Neutrophil (primary cell): Measurements from ENCODE around the gene EFNB2.

ENCODE experiments used
- H3K27ac ChIP-seq: fragments of 200-600 bp; sonication (generic); 2 replicates; pipeline ENCODE4 v1.5.1; 2016; ENCODE audit warnings: mild to moderate bottlenecking, moderate library complexity
- H3K27me3 ChIP-seq: fragments of 200-600 bp; sonication (generic); 2 replicates; pipeline ENCODE4 v1.6.0; 2016; ENCODE audit warnings: mild to moderate bottlenecking
- H3K36me3 ChIP-seq: fragments of 200-600 bp; sonication (generic); 2 replicates; pipeline ENCODE4 v1.5.1; 2017
- H3K4me1 ChIP-seq, 2 experiments: fragments of 200-600 bp in 1 of 2; sonication (generic) in 1 of 2; 1 replicate in 1 of 2; 2 replicates in 1 of 2; pipeline versions ENCODE4 v1.5.1 to v1.6.1; 2013 to 2016; ENCODE audit warnings: low read depth in 1 of 2, low read length in 1 of 2, mild to moderate bottlenecking in 1 of 2, moderate library complexity in 1 of 2; ENCODE audit not compliant: control insufficient read depth in 1 of 2, insufficient read depth in 1 of 2
- H3K4me3 ChIP-seq, 2 experiments: fragments of 200-600 bp in 1 of 2; sonication (generic) in 1 of 2; 1 replicate in 1 of 2; 2 replicates in 1 of 2; pipeline ENCODE4 v1.5.1; 2013 to 2016; ENCODE audit warnings: low read depth in 1 of 2, low read length in 1 of 2, mild to moderate bottlenecking in 1 of 2, moderate library complexity in 1 of 2
- H3K9me3 ChIP-seq: fragments of 200-600 bp; sonication (generic); 2 replicates; pipeline ENCODE4 v1.5.1; 2016
- TF ChIP-seq, protein P1 (sequence below): fragments of 200-600 bp; sonication (generic); IDR thresholded peaks from 2 replicates; pipeline ENCODE4 v1.5.1; 2016; ENCODE audit warnings: antibody characterized with exemption

The EFNB2 gene, protein sequence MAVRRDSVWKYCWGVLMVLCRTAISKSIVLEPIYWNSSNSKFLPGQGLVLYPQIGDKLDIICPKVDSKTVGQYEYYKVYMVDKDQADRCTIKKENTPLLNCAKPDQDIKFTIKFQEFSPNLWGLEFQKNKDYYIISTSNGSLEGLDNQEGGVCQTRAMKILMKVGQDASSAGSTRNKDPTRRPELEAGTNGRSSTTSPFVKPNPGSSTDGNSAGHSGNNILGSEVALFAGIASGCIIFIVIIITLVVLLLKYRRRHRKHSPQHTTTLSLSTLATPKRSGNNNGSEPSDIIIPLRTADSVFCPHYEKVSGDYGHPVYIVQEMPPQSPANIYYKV

DNA sequence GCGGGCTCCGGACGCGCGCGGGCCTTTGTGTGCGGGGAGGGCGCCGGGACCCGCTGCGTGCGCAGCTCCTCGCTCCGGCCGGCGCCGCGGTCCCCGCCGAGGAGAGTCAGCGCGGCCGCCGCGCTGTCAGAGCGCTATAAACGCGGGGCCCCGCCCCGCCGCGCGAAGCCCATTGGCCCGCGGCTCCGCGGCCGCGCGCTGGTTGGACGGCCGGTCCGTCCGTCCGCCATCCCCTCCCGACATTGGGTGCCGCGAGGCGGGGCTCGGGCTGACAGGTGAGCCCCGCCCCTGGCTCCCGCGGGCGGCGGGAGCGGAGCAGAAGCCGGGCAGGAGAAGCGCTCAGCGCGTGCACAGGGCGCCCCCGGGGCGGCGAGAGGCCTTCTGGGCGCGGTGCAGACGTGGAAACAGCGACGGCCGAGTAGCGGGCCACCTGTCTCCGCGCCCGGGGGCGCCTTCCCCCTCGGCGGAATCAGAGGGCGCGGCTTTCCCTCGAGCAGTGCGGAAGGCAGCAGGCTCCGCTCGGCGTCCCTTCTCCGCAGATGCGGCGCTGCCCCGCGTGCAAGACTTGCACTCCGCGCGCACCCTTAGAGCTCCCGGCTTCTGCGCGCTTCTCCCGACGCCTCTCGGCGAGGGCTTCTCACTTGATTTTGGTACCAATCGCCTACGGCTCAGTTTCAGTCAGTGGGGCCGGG is at the start of gene EFNB2:
Gene EFNB2 (minus strand): TSS at position 111 of the 692 bp plus-strand sequence. CDS start 698 bp downstream, outside the sequence.
- peak within 1 kb of the TSS; percentile 85 to 95 for H3K4me3 ChIP-seq
- H3K27ac ChIP-seq, result peak within 1 kb of the TSS; percentile 20

DNA sequence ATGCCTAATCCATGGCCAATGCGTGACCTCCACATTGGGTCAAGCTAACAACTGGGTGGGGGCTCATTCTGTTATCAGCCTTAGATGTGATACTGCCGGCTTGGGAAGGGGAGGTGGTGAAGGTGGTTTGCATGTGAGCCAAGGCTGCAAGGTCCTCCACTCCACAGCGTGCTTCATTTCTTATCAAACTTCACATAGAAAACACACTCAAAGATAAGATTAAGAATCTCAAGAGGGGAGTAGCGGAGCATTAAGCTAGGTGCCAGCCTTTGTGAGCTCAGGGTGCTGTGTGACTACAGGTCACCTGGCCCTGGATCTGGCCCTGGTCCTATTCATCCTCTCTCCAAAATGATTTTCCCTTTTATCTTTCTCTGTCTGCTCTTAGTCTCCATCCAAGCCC is 45.8 kb upstream of the EFNB2 start:
- H3K9me3 ChIP-seq, result peaks cover 12% of the 10 kb centered on the region
- H3K27me3 ChIP-seq, result no peaks in the 10 kb centered on the region
- no peak overlapping the region for H3K27ac ChIP-seq

More for the DNA sequence above, at the start of gene EFNB2:
- TF ChIP-seq, protein P1, sequence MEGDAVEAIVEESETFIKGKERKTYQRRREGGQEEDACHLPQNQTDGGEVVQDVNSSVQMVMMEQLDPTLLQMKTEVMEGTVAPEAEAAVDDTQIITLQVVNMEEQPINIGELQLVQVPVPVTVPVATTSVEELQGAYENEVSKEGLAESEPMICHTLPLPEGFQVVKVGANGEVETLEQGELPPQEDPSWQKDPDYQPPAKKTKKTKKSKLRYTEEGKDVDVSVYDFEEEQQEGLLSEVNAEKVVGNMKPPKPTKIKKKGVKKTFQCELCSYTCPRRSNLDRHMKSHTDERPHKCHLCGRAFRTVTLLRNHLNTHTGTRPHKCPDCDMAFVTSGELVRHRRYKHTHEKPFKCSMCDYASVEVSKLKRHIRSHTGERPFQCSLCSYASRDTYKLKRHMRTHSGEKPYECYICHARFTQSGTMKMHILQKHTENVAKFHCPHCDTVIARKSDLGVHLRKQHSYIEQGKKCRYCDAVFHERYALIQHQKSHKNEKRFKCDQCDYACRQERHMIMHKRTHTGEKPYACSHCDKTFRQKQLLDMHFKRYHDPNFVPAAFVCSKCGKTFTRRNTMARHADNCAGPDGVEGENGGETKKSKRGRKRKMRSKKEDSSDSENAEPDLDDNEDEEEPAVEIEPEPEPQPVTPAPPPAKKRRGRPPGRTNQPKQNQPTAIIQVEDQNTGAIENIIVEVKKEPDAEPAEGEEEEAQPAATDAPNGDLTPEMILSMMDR, result peak; percentile 49
- no peaks in the 10 kb centered on the region for H3K9me3 ChIP-seq
- no peaks in the 10 kb centered on the region for H3K36me3 ChIP-seq
- peaks cover 31 to 35% of the 10 kb centered on the region in 2 experiments for H3K4me1 ChIP-seq
- H3K27me3 ChIP-seq, result peaks cover 60% of the 10 kb centered on the region

DNA sequence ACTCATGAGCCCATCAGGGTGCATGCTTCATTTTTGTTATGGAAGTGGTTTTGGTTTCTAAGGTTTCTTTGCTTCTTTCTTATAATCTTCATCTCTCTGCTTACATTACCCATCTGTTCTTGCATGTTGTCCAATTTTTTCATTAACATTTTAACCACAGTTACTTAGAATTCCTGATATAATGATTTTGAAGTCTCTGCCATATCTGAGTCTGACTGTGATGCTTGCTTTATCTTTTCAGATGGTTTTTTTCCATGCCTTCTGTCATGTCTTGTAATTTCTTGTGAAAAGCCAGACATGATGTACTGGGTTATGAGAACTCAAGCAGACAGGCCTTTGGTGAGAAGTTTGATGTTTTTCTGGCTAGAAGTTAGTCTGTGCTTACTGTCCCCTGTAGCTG is 40.4 kb upstream of the EFNB2 start:
- TF ChIP-seq, protein P1, result no peak
- Histone ChIP-seq H3K9me3 (no peaks in the 10 kb centered on the region), H3K36me3 (no peaks in the 10 kb centered on the region), H3K4me1 (no peaks in the 10 kb centered on the region), H3K27me3 (no peaks in the 10 kb centered on the region), H3K4me3 (no peak overlapping the region), H3K27ac (no peak overlapping the region)

More for the DNA sequence above, 45.8 kb upstream of the EFNB2 start:
- H3K4me1 ChIP-seq, result no peaks in the 10 kb centered on the region
- no peak overlapping the region for H3K4me3 ChIP-seq
- TF ChIP-seq, protein P1, result no peak
- H3K36me3 ChIP-seq, result no peaks in the 10 kb centered on the region

DNA sequence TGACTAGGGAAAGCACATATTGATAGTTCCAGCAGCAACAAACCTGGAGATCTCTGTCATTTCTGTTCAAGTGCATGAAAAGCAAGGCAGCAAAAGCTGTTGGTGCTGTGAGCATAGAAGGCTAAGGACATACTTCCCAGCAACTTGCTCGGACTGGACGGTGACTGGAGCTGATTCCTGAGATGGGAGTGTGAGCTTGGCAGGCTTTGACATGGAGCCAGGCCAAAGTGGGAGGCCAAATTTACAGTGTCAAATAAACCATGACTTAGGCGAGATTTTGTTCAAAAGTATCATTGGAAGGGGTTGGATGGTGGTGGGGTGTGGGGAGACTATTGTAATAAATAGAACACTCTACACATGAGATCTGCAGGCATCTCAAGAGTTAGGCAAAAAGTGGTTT is 38.4 kb upstream of the EFNB2 start:
- H3K4me1 ChIP-seq, result peaks cover 0 to 4% of the 10 kb centered on the region in 2 experiments
- no peaks in the 10 kb centered on the region for H3K36me3 ChIP-seq
- H3K27me3 ChIP-seq, result no peaks in the 10 kb centered on the region
- H3K9me3 ChIP-seq, result no peaks in the 10 kb centered on the region
- no peak overlapping the region for H3K4me3 ChIP-seq
- TF ChIP-seq, protein P1, result no peak
- H3K27ac ChIP-seq, result no peak overlapping the region

DNA sequence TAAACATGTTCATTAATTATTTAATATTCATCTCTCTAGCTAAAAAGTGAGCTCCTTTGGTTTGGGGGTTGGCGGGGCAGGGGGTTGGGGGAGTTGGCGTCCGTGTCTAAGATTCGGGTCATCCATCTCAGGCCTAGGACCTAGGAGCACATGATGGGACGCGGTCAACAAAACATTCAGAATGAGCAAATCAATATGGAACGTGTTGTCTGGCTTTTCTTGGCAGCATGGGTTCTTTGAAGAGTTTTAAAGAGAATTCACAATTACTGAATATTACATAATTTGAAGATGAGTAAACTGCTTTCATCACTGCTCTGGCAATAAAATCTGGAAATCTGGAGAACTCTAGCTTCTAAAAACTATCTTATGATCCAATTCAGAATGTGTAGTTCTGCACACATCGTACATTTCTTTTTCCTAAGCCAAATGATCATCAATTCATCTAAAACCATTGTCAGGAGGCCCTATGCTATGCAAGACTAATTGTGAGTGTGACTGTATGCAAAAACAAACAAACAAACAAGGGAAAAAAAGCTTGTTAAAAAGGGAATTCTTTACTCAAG is 37.9 kb upstream of the EFNB2 start:
- H3K27ac ChIP-seq, result no peak overlapping the region

More for the DNA sequence above, 37.9 kb upstream of the EFNB2 start:
- Histone ChIP-seq H3K4me1 (peaks cover 4 to 9% of the 10 kb centered on the region in 2 experiments), H3K36me3 (no peaks in the 10 kb centered on the region), H3K27me3 (no peaks in the 10 kb centered on the region), H3K4me3 (no peak overlapping the region), H3K9me3 (no peaks in the 10 kb centered on the region)
- TF ChIP-seq, protein P1, result no peak
